ENCODE data around the gene TXNDC12.

TXNDC12 gene

GRCh38 chr1:51997974-51998382 lies 57.0 kb downstream of the TXNDC12 start:
- DNase-seq, result no peak
- Histone ChIP-seq H4K20me1 (ENCODE audit: insufficient read depth, low read length) (no peaks in the 10 kb centered on the region), H3K27ac (ENCODE audit: low read length) (no peak overlapping the region), H3K4me3 (ENCODE audit: low read length) (no peak overlapping the region), H3K4me2 (ENCODE audit: low read depth, low read length) (no peak overlapping the region), H3K36me3 (replicated peaks; ENCODE audit: insufficient read depth, low read length) (no peaks in the 10 kb centered on the region), H2AFZ (ENCODE audit: low read length) (no peak overlapping the region), H3F3A (ENCODE audit: insufficient read depth, low read length) (no peaks in the 10 kb centered on the region), H3K9ac (ENCODE audit: low read length) (no peak overlapping the region), H3K27me3 (replicated peaks; ENCODE audit: insufficient read depth, low read length) (no peaks in the 10 kb centered on the region), H3K9me3 (replicated peaks; ENCODE audit: insufficient read depth, low read length) (no peaks in the 10 kb centered on the region), H3K9me2 (replicated peaks; ENCODE audit: insufficient read depth, low read length) (no peaks in the 10 kb centered on the region), H3K4me1 (ENCODE audit: low read length) (peaks cover 6% of the 10 kb centered on the region; the same call in 1 of the 2 replicates), H3K79me2 (ENCODE audit: low read length) (no peaks in the 10 kb centered on the region)
- TF ChIP-seq EZH2 (optimal IDR thresholded peaks at IDR 0.05; ENCODE audit: low read depth, low read length) (no peak), EZH2phosphoT487 (IDR thresholded peaks at IDR 0.05; ENCODE audit: low read length) (no peak), CTCF (IDR thresholded peaks at IDR 0.05; ENCODE audit: low read length) (no peak)

- H2AFZ ChIP-seq (ENCODE audit: low read length), result peak within 1 kb of the TSS; percentile 90
- DNase-seq, result peak; percentile 86
- no peak within 1 kb of the TSS for H3K27ac ChIP-seq (ENCODE audit: low read length)
Measured at GRCh38 chr1:51990478-51990965, 64.5 kb downstream of the TXNDC12 start, which contains the start of gene RAB3B. TSS of gene RAB3B (minus strand) at chr1:51990700. CDS start at chr1:51977117, 13,583 bp downstream.

GRCh38 chr1:51989582-51990477 lies 65.2 kb downstream of the TXNDC12 start:
- DNase-seq, result no peak
- H2AFZ ChIP-seq (ENCODE audit: low read length), result peak overlapping the region; percentile 90

More at GRCh38 chr1:51990478-51990965, 64.5 kb downstream of the TXNDC12 start, which contains the start of gene RAB3B:
- Histone ChIP-seq H3K36me3 (replicated peaks; ENCODE audit: insufficient read depth, low read length) (no peaks in the 10 kb centered on the region), H3K4me1 (ENCODE audit: low read length) (peaks cover 4% of the 10 kb centered on the region; the same call in 1 of the 2 replicates), H3K79me2 (ENCODE audit: low read length) (0 out of 2 replicates have a peak, but pooled peaks cover 3% of the 10 kb centered on the region), H3K9me3 (replicated peaks; ENCODE audit: insufficient read depth, low read length) (no peaks in the 10 kb centered on the region), H3K9ac (ENCODE audit: low read length) (peak within 1 kb of the TSS; percentile 64), H3K4me2 (ENCODE audit: low read depth, low read length) (peak within 1 kb of the TSS; percentile 49), H4K20me1 (ENCODE audit: insufficient read depth, low read length) (no peaks in the 10 kb centered on the region), H3K27me3 (replicated peaks; ENCODE audit: insufficient read depth, low read length) (no peaks in the 10 kb centered on the region), H3K9me2 (replicated peaks; ENCODE audit: insufficient read depth, low read length) (no peaks in the 10 kb centered on the region), H3F3A (ENCODE audit: insufficient read depth, low read length) (no peaks in the 10 kb centered on the region; the same call in 1 of the 2 replicates), H3K4me3 (ENCODE audit: low read length) (peak within 1 kb of the TSS; percentile 71)
- TF ChIP-seq EZH2phosphoT487 (IDR thresholded peaks at IDR 0.05; ENCODE audit: low read length) (no peak), EZH2 (optimal IDR thresholded peaks at IDR 0.05; ENCODE audit: low read depth, low read length) (no peak), CTCF (IDR thresholded peaks at IDR 0.05; ENCODE audit: low read length) (no peak)

More at GRCh38 chr1:51989582-51990477, 65.2 kb downstream of the TXNDC12 start:
- H3K79me2 ChIP-seq (ENCODE audit: low read length), result 0 out of 2 replicates have a peak, but pooled peaks cover 3% of the 10 kb centered on the region
- no peaks in the 10 kb centered on the region for H3K36me3 ChIP-seq (replicated peaks; ENCODE audit: insufficient read depth, low read length)
- H3K4me3 ChIP-seq (ENCODE audit: low read length), result peak overlapping the region; percentile 71
- H3K4me2 ChIP-seq (ENCODE audit: low read depth, low read length), result peak overlapping the region; percentile 49; the same call in 1 of the 2 replicates
- no peaks in the 10 kb centered on the region for H3K9me2 ChIP-seq (replicated peaks; ENCODE audit: insufficient read depth, low read length)
- H3K27ac ChIP-seq (ENCODE audit: low read length), result no peak overlapping the region
- H4K20me1 ChIP-seq (ENCODE audit: insufficient read depth, low read length), result no peaks in the 10 kb centered on the region
- no peaks in the 10 kb centered on the region; the same call in 1 of the 2 replicates for H3F3A ChIP-seq (ENCODE audit: insufficient read depth, low read length)
- H3K27me3 ChIP-seq (replicated peaks; ENCODE audit: insufficient read depth, low read length), result no peaks in the 10 kb centered on the region
- TF ChIP-seq EZH2 (optimal IDR thresholded peaks at IDR 0.05; ENCODE audit: low read depth, low read length) (no peak), EZH2phosphoT487 (IDR thresholded peaks at IDR 0.05; ENCODE audit: low read length) (no peak), CTCF (IDR thresholded peaks at IDR 0.05; ENCODE audit: low read length) (no peak)
- no peaks in the 10 kb centered on the region for H3K9me3 ChIP-seq (replicated peaks; ENCODE audit: insufficient read depth, low read length)
- H3K4me1 ChIP-seq (ENCODE audit: low read length), result peaks cover 8% of the 10 kb centered on the region
- H3K9ac ChIP-seq (ENCODE audit: low read length), result peak overlapping the region; percentile 64

Measured in MM.1S (cell line).